ENCODE results near the gene UVRAG.

- TF ChIP-seq EP300 (IDR thresholded peaks at IDR 0.05) = no peak
- TF ChIP-seq POLR2A (IDR thresholded peaks at IDR 0.05) = no peak
- TF ChIP-seq, protein P1, sequence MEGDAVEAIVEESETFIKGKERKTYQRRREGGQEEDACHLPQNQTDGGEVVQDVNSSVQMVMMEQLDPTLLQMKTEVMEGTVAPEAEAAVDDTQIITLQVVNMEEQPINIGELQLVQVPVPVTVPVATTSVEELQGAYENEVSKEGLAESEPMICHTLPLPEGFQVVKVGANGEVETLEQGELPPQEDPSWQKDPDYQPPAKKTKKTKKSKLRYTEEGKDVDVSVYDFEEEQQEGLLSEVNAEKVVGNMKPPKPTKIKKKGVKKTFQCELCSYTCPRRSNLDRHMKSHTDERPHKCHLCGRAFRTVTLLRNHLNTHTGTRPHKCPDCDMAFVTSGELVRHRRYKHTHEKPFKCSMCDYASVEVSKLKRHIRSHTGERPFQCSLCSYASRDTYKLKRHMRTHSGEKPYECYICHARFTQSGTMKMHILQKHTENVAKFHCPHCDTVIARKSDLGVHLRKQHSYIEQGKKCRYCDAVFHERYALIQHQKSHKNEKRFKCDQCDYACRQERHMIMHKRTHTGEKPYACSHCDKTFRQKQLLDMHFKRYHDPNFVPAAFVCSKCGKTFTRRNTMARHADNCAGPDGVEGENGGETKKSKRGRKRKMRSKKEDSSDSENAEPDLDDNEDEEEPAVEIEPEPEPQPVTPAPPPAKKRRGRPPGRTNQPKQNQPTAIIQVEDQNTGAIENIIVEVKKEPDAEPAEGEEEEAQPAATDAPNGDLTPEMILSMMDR (IDR thresholded peaks at IDR 0.05) = no peak
Observed at GRCh38 chr11:75822541-75822940, 7.5 kb downstream of the UVRAG start.

All from ovary (tissue), 3 donors.